ENCODE measurements around the gene SETBP1. TPM values are rescaled to one million over a fixed set of nuclear protein-coding genes. Genes with fewer than 3 reads are reported as not detected.

SETBP1 gene
- 0.95 and 1.1 TPM in 2 replicates for total RNA-seq (2011; cell fraction: chromatin; rRNA removed; ENCODE audit: low replicate concordance)
- 0.13 and 0.33 TPM in 2 replicates for total RNA-seq (2011; cell fraction: nucleolus; rRNA removed)
- 0.37 and 0.84 TPM in 2 replicates for total RNA-seq (2011; cell fraction: nucleoplasm; rRNA removed)
- total RNA-seq (2014; rRNA removed) (under 0.01 and 0.04 TPM in 2 replicates), total RNA-seq (2014; rRNA removed; fragmentation: Illumina TruSeq; extraction: Trizol) (under 0.01 and 0.04 TPM in 2 replicates), total RNA-seq (2015; rRNA removed; fragmentation: Illumina TruSeq; extraction: Trizol) (0.04 TPM in 2 replicates), total RNA-seq (2021) (0.13 and 0.18 TPM in 2 replicates), polyA plus RNA-seq (2011; rRNA removed) (0.04 and 0.13 TPM in 2 replicates), polyA plus RNA-seq (2014; fragmentation: Illumina TruSeq; extraction: Trizol) (0.04 and 0.10 TPM in 2 replicates), polyA plus RNA-seq (2014; fragmentation: Nextera tagmentation; extraction: Ambion mirVana) (under 1 TPM; 0.03 TPM), polyA plus RNA-seq (2014; rRNA removed) (0.04 and 0.11 TPM in 2 replicates), polyA minus RNA-seq (2011; rRNA and poly(A)+ RNA removed) (0.06 and 0.39 TPM in 2 replicates), Bru-seq, nascent RNA (percentile 16 among the genes with signal in this experiment), BruChase-seq, experiment 1, labeled RNA remaining after a 2-hour chase (percentile 13 among the genes with signal in this experiment), BruChase-seq, experiment 2, labeled RNA remaining after a 6-hour chase (percentile 14 among the genes with signal in this experiment)
- polyA plus RNA-seq (2011; cell fraction: cytosol; rRNA removed), result 0.01 and 0.04 TPM in 2 replicates
- 0.15 and 0.17 TPM in 2 replicates for polyA plus RNA-seq (2011; cell fraction: nucleus; rRNA removed)
- polyA plus RNA-seq (2012), result 0.17 and 0.20 TPM in 2 replicates
- not detected in 2 replicates for polyA minus RNA-seq (2011; cell fraction: cytosol; rRNA and poly(A)+ RNA removed)
- polyA minus RNA-seq (2011; cell fraction: nucleus; rRNA and poly(A)+ RNA removed), result 0.22 and 0.40 TPM in 2 replicates
- long read RNA-seq, experiment 1, result 0 reads
- long read RNA-seq, experiment 2, partial matches to known transcripts, result 0 of 1 reads
- long read RNA-seq, experiment 2, other reads (novel, unspliced or antisense), result 1 of 1 reads
- long read RNA-seq, experiment 3, result 0 reads

DNA sequence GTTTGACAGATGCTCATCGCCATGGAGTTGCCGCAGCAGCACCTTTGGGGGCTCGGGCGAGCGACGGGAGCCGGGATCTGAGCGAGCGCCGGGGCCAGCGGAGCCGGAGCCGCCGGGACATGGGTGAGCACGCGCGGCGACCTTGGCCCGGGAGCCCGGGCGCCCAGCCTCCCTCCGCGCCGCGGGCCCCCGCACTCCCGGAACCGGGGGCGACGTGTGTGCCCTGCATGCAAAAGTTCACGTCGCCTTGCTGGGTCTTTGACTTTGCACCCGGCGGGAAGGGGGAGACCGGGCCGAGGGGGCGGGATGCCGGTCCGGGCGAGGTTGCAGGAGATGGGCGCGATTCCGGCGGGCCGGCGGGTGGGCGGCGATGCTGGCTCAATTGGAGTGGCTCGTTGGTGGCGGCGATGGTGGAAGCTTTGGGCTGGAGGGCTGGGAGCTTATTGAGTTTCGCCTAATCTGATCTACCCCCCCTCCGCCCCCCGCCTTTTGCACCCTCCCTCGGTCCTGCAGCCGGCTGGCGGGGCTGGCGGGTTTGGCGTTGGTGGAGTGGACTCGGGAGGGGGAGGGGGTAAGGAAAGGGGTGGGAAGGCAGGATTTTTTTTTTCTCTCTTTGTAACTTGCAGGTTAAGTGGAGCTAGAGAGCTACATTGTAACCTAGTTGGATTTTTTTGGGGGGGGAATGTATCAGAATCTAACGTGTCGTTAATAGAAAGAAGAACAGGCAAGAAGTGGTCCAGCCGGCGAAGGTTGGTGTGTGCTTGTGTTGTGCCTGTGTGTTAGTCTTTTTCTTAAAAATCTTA, at the start of gene SETBP1:
TSS of gene SETBP1 (plus strand) at position 616 of the 803 bp plus-strand sequence. CDS start 20,459 bp downstream, outside the sequence.
- Histone ChIP-seq H3K9me3 (replicated peaks; ENCODE audit: control insufficient read depth, insufficient read depth, low read depth, low read length) (no peaks in the 10 kb centered on the region), H3K4me3 (no peak within 1 kb of the TSS), H3K79me2 (ENCODE audit: control insufficient read depth, insufficient read depth, low read length) (no peaks in the 10 kb centered on the region), H4K20me1 (replicated peaks; ENCODE audit: control insufficient read depth, insufficient read depth, low read length) (no peaks in the 10 kb centered on the region), H2AFZ (ENCODE audit: low read depth, low read length) (no peak within 1 kb of the TSS), H3K9ac (ENCODE audit: insufficient read depth in 1 of 2, low read depth in 2 of 2, low read length in 2 of 2) (no peak within 1 kb of the TSS), H3K36me3 (ENCODE audit: control insufficient read depth, insufficient read depth, low read length) (no peaks in the 10 kb centered on the region), H3K9me1 (ENCODE audit: control insufficient read depth, insufficient read depth, low read length) (no peaks in the 10 kb centered on the region), H3K4me2 (ENCODE audit: insufficient read depth, low read length) (no peak within 1 kb of the TSS), H3K27me3 (ENCODE audit: control insufficient read depth in 2 of 2, insufficient read depth in 2 of 2, low read length in 2 of 2) (peaks cover 2 to 9% of the 10 kb centered on the region in 2 experiments; a peak in 3 of 5 replicates), H3K27ac (ENCODE audit: extremely low read depth, low read depth, low read length) (no peak within 1 kb of the TSS), H3K4me1 (replicated peaks in 1 of 2; ENCODE audit: control insufficient read depth in 2 of 2, insufficient read depth in 2 of 2, low read length in 2 of 2) (peaks cover 0 to 10% of the 10 kb centered on the region in 2 experiments; a peak in 2 of 5 replicates)
- peak in 1 of 4 experiments; percentile 11 for DNase-seq (ENCODE audit: extremely low read depth in 1 of 4, low spot score in 3 of 4)
- no peak for ATAC-seq
- intact Hi-C loops (cut with micrococcal nuclease), result no loop called here
- no CpG with 5 or more reads among the region's 64 CpGs for WGBS (ENCODE audit: insufficient coverage, low coverage, missing lambda C conversion rate)
- no TSS peak for BruUV-seq (replicated peaks)
- FAIRE-seq, result no peak
- POLR2A ChIA-PET, result no interaction called here
- in situ Hi-C loops (cut with MboI), result no loop called here
- CTCF ChIA-PET (ENCODE audit: low intra/inter-chr PET ratio), result interaction anchor here (0.6 kb wide), 1 partner anchor 533 kb away, joined by 4 read pairs; no protein-coding TSS in a partner anchor
- no peak for TF ChIP-seq POLR3A (IDR thresholded peaks at IDR 0.05; ENCODE audit: borderline replicate concordance, extremely low read depth, insufficient read depth, insufficient read length)
- no peak for TF ChIP-seq NFYB (IDR thresholded peaks at IDR 0.05; ENCODE audit: extremely low read depth, insufficient read length)
- no peak for TF ChIP-seq PPARD (CRISPR knock-in tag; IDR thresholded peaks at IDR 0.05)
- TF ChIP-seq RBM39 (optimal IDR thresholded peaks at IDR 0.05; ENCODE audit: low read depth, low read length), result no peak
- TF ChIP-seq SMAD3 (CRISPR knock-in tag; conservative IDR thresholded peaks at IDR 0.05), result no peak
- TF ChIP-seq, protein P1, sequence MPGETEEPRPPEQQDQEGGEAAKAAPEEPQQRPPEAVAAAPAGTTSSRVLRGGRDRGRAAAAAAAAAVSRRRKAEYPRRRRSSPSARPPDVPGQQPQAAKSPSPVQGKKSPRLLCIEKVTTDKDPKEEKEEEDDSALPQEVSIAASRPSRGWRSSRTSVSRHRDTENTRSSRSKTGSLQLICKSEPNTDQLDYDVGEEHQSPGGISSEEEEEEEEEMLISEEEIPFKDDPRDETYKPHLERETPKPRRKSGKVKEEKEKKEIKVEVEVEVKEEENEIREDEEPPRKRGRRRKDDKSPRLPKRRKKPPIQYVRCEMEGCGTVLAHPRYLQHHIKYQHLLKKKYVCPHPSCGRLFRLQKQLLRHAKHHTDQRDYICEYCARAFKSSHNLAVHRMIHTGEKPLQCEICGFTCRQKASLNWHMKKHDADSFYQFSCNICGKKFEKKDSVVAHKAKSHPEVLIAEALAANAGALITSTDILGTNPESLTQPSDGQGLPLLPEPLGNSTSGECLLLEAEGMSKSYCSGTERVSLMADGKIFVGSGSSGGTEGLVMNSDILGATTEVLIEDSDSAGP (CRISPR knock-in tag; IDR thresholded peaks at IDR 0.05), result no peak
- TF ChIP-seq KLF13 (tag; IDR thresholded peaks at IDR 0.05; ENCODE audit: borderline replicate concordance, low read depth), result no peak
- TF ChIP-seq, protein P2, sequence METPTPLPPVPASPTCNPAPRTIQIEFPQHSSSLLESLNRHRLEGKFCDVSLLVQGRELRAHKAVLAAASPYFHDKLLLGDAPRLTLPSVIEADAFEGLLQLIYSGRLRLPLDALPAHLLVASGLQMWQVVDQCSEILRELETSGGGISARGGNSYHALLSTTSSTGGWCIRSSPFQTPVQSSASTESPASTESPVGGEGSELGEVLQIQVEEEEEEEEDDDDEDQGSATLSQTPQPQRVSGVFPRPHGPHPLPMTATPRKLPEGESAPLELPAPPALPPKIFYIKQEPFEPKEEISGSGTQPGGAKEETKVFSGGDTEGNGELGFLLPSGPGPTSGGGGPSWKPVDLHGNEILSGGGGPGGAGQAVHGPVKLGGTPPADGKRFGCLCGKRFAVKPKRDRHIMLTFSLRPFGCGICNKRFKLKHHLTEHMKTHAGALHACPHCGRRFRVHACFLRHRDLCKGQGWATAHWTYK (CRISPR knock-in tag; IDR thresholded peaks at IDR 0.05), result no peak
- TF ChIP-seq NCOA2 (IDR thresholded peaks at IDR 0.05; ENCODE audit: partially characterized antibody in 2 of 2), result no peak
- no peak for TF ChIP-seq GATA2 (CRISPR knock-in tag; IDR thresholded peaks at IDR 0.05)
- no peak for TF ChIP-seq ZBTB8A (IDR thresholded peaks at IDR 0.05; ENCODE audit: partially characterized antibody)
- TF ChIP-seq MYNN (IDR thresholded peaks at IDR 0.05), result no peak
- no peak for TF ChIP-seq MYNN (CRISPR knock-in tag; IDR thresholded peaks at IDR 0.05)
- no peak for TF ChIP-seq ZNF41 (CRISPR knock-in tag; conservative IDR thresholded peaks at IDR 0.05)
- no peak for TF ChIP-seq ZNF589 (CRISPR knock-in tag; IDR thresholded peaks at IDR 0.05; ENCODE audit: low read depth)
- TF ChIP-seq ARID1B (IDR thresholded peaks at IDR 0.05), result no peak
